ENCODE measurements around the gene ESPN.

DNA sequence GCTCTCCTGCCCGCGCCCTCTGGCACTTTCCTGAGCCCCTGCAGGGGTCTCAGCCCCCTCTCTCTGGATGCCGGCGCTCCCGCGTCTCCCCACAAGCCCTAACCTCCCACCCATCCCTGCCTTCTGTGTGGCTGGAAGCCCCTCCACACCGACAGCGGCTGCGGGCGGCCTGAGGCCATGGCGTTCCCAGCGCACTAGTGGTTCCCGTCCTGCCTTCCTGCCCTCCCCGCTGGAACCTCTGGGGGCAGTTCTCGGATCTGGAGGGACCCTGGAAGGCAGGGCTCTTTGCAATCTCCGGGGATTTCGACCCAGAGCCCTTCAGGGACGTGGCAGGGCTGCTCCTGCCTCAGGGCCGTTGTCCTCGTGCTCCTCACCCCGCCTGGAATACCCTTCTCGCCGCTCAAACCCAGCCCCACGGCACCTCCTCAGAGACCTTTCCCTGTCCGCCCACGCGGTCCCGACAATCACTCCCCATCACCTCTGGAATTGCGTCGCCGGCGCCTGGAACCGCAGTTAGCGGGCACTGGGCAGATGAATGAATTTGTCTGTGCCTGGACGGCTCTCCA, 493 bp upstream of the ESPN start:
- TF ChIP-seq, protein P1, sequence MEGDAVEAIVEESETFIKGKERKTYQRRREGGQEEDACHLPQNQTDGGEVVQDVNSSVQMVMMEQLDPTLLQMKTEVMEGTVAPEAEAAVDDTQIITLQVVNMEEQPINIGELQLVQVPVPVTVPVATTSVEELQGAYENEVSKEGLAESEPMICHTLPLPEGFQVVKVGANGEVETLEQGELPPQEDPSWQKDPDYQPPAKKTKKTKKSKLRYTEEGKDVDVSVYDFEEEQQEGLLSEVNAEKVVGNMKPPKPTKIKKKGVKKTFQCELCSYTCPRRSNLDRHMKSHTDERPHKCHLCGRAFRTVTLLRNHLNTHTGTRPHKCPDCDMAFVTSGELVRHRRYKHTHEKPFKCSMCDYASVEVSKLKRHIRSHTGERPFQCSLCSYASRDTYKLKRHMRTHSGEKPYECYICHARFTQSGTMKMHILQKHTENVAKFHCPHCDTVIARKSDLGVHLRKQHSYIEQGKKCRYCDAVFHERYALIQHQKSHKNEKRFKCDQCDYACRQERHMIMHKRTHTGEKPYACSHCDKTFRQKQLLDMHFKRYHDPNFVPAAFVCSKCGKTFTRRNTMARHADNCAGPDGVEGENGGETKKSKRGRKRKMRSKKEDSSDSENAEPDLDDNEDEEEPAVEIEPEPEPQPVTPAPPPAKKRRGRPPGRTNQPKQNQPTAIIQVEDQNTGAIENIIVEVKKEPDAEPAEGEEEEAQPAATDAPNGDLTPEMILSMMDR (IDR thresholded peaks at IDR 0.05) = no peak
- TF ChIP-seq, protein P2, sequence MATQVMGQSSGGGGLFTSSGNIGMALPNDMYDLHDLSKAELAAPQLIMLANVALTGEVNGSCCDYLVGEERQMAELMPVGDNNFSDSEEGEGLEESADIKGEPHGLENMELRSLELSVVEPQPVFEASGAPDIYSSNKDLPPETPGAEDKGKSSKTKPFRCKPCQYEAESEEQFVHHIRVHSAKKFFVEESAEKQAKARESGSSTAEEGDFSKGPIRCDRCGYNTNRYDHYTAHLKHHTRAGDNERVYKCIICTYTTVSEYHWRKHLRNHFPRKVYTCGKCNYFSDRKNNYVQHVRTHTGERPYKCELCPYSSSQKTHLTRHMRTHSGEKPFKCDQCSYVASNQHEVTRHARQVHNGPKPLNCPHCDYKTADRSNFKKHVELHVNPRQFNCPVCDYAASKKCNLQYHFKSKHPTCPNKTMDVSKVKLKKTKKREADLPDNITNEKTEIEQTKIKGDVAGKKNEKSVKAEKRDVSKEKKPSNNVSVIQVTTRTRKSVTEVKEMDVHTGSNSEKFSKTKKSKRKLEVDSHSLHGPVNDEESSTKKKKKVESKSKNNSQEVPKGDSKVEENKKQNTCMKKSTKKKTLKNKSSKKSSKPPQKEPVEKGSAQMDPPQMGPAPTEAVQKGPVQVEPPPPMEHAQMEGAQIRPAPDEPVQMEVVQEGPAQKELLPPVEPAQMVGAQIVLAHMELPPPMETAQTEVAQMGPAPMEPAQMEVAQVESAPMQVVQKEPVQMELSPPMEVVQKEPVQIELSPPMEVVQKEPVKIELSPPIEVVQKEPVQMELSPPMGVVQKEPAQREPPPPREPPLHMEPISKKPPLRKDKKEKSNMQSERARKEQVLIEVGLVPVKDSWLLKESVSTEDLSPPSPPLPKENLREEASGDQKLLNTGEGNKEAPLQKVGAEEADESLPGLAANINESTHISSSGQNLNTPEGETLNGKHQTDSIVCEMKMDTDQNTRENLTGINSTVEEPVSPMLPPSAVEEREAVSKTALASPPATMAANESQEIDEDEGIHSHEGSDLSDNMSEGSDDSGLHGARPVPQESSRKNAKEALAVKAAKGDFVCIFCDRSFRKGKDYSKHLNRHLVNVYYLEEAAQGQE (IDR thresholded peaks at IDR 0.05; ENCODE audit: low read depth, low read length) = no peak
- TF ChIP-seq POLR2AphosphoS5 (IDR thresholded peaks at IDR 0.05; ENCODE audit: low read depth, low read length) = no peak
- TF ChIP-seq RXRA (IDR thresholded peaks at IDR 0.05; ENCODE audit: borderline replicate concordance, low read depth) = no peak
- no peak for TF ChIP-seq SIN3A (IDR thresholded peaks at IDR 0.05; ENCODE audit: borderline replicate concordance, low read depth, low read length)
- no peak for TF ChIP-seq SMC3 (IDR thresholded peaks at IDR 0.05; ENCODE audit: low read depth, low read length)
- TF ChIP-seq, protein P3, sequence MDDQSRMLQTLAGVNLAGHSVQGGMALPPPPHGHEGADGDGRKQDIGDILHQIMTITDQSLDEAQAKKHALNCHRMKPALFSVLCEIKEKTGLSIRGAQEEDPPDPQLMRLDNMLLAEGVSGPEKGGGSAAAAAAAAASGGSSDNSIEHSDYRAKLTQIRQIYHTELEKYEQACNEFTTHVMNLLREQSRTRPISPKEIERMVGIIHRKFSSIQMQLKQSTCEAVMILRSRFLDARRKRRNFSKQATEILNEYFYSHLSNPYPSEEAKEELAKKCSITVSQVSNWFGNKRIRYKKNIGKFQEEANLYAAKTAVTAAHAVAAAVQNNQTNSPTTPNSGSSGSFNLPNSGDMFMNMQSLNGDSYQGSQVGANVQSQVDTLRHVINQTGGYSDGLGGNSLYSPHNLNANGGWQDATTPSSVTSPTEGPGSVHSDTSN (IDR thresholded peaks at IDR 0.05) = no peak

Data from SK-N-SH (cell line).